ENCODE results near the gene PEX14. TPM values are rescaled to one million over a fixed set of nuclear protein-coding genes. Genes with fewer than 3 reads are reported as not detected.

PEX14 gene
- total RNA-seq, 4 donors from 2014 or later, result 10.6 to 19.6 (median 13.9) TPM

GRCh38 chr1:10615932-10616671 lies 141.4 kb downstream of the PEX14 start:
- TF ChIP-seq CTCF (IDR thresholded peaks at IDR 0.05), result no peak
- DNase-seq (ENCODE audit: low spot score) (no peak), ATAC-seq (ENCODE audit: low FRiP score) (no peak)

- no peak for ATAC-seq (ENCODE audit: low FRiP score)
- DNase-seq (ENCODE audit: low spot score), result no peak
- TF ChIP-seq CTCF (IDR thresholded peaks at IDR 0.05), result no peak
Observed at GRCh38 chr1:10616696-10617095, 141.9 kb downstream of the PEX14 start.

GRCh38 chr1:10617318-10617717 lies 142.6 kb downstream of the PEX14 start:
- no peak for TF ChIP-seq CTCF (IDR thresholded peaks at IDR 0.05)
- ATAC-seq (ENCODE audit: low FRiP score), result no peak
- DNase-seq (ENCODE audit: low spot score), result no peak

- ATAC-seq (ENCODE audit: low FRiP score) (no peak), DNase-seq (ENCODE audit: low spot score) (no peak)
- TF ChIP-seq CTCF (IDR thresholded peaks at IDR 0.05), result no peak
Observed at GRCh38 chr1:10617931-10618885, 143.5 kb downstream of the PEX14 start.

GRCh38 chr1:10620776-10621175 lies 146.0 kb downstream of the PEX14 start:
- TF ChIP-seq CTCF (IDR thresholded peaks at IDR 0.05), result no peak
- ATAC-seq (ENCODE audit: low FRiP score) (no peak), DNase-seq (ENCODE audit: low spot score) (no peak)

GRCh38 chr1:10621906-10622305 lies 147.2 kb downstream of the PEX14 start:
- ATAC-seq (ENCODE audit: low FRiP score) (no peak), DNase-seq (ENCODE audit: low spot score) (no peak)
- no peak for TF ChIP-seq CTCF (IDR thresholded peaks at IDR 0.05)

Data from omental fat pad (tissue), 4 donors.